ENCODE results near the gene LMNTD2.
"Not testable (repeated sequence)": the region's sequence is repeated elsewhere in the genome, so short reads cannot be mapped to it uniquely, and the experiment has no call there.

The LMNTD2 gene

DNA sequence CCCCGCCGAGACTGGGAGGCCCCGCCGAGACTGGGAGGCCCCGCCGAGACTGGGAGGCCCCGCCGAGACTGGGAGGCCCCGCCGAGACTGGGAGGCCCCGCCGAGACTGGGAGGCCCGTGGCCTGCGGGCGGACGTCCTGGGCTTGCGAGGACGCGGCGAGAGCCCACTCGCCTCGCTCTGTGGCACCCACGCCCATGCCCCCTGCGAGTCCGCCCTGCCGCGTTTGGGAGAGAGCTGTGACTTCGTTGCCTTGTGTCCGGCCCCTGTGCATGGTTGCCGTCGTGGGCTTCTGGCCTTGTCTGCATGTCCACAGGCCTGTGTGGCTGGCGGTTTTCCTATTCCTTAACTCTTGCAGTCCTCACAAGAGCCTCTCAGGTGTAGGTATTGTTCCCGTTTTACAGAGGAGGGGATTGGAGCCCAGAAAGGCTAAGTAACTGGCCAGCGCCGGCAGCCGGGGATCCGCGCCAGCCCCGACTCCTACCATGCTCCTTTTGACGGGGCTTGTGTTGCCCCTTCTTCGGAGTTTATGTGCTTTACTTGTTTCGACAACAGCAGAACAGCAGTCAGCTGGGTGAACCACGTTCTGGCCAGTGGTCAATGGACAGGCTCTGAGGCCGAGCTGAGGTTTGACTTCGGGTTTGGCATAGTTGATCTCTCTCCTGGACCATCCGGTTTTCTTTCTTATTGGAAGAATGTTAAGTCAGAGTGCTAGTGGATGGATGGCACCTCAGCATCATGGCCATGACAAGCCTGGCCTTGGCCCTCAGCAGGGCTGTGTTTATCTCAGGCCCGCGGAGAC, 16.5 kb upstream of the LMNTD2 start:
- peaks cover 16% of the 10 kb centered on the region for H3K27me3 Mint-ChIP-seq
- peaks cover 11% of the 10 kb centered on the region for H3K36me3 Mint-ChIP-seq
- peak overlapping the region; percentile 79 for H3K4me3 Mint-ChIP-seq
- no peak for ATAC-seq
- peaks cover 62% of the 10 kb centered on the region for H3K4me1 Mint-ChIP-seq
- no peaks in the 10 kb centered on the region for H3K9me3 Mint-ChIP-seq
- peak overlapping the region; percentile 99 for H3K27ac Mint-ChIP-seq

DNA sequence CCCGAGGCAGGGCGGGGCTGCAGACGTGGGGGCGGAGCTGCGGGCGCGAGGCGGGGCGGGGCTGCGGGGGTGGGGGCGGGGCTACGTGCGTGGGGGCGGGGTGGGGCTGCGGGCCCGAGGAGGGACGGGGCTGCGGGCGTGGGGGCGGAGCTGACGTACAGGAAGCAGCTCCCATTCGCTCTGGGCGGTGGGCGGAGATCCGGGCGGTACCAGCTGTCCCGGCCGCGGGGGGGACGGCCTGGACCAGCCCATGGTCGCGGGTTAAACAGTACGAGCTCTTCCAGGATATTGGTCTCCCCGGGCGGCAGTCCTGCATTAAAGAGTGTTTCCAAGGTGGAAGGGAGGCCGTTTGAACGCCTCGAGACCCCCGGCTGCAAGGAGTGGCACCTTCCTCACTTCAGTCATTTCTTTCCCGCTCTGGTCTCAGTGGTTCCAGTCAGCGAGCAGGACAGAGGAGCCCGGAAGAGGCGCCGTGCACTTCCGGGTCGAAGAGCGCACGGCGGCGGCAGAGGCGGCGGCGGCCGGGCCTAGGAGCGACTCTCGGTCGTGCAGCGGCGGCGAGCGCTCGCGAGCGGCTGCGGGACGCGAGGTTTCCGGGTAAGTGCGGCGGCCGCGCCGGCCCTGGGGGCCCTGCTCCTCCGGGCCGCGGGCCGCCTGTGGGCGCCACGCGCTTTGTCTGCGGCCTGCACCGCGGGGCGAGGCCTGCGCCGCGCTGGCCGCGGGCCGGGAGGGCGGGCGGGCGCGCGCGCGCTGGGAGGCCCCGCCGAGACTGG, 15.6 kb upstream of the LMNTD2 start, which contains the start of gene PHRF1:
TSS of gene PHRF1 (plus strand) at position 475 of the 773 bp plus-strand sequence. CDS start 5,043 bp downstream, outside the sequence.
- peaks cover 16% of the 10 kb centered on the region for H3K27me3 Mint-ChIP-seq
- H3K36me3 Mint-ChIP-seq: peaks cover 3% of the 10 kb centered on the region
- H3K4me1 Mint-ChIP-seq: peaks cover 54% of the 10 kb centered on the region
- H3K27ac Mint-ChIP-seq: peak within 1 kb of the TSS; percentile 99
- ATAC-seq: peak; percentile 94
- H3K9me3 Mint-ChIP-seq: no peaks in the 10 kb centered on the region
- peak within 1 kb of the TSS; percentile 96 for H3K4me3 Mint-ChIP-seq

DNA sequence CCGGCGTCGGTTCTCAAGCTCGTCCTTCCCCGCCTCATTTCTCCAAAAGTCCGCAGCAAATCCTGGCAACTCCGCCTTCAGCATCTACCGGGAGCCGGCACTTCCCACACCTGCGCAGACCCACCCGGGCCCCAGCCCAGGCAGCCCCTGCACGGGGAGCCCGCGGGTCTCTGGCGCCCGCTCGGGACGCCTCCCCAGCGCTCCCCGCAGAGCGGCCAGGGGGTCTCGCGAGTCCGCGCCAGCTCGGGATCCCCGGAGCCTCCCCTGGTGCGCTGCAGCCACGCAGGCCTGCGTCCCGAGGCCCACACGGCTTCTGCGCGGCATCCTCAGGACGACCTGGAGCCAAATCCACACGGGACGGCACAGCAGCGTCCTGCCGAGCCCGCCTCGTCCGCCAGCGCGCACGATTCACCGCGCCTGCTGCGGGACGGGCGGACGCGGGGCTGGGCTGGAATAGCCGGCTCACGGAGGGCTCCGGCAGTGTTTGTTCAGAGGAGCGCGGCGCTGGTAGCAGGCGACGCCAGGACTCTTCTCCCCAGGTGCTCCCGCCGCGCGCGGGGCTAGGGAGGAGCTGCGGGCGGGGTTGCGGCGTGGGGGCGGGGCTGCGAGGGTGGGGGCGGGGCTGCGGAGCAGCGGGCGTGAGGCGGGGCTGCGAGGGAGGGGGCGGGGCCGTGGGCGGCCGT, 14.9 kb upstream of the LMNTD2 start:
- Mint-ChIP-seq H3K4me1 (peaks cover 48% of the 10 kb centered on the region), H3K27me3 (peaks cover 16% of the 10 kb centered on the region), H3K4me3 (peak overlapping the region; percentile 96), H3K36me3 (no peaks in the 10 kb centered on the region), H3K9me3 (no peaks in the 10 kb centered on the region), H3K27ac (peak overlapping the region; percentile 99)
- ATAC-seq: peak; percentile 75

DNA sequence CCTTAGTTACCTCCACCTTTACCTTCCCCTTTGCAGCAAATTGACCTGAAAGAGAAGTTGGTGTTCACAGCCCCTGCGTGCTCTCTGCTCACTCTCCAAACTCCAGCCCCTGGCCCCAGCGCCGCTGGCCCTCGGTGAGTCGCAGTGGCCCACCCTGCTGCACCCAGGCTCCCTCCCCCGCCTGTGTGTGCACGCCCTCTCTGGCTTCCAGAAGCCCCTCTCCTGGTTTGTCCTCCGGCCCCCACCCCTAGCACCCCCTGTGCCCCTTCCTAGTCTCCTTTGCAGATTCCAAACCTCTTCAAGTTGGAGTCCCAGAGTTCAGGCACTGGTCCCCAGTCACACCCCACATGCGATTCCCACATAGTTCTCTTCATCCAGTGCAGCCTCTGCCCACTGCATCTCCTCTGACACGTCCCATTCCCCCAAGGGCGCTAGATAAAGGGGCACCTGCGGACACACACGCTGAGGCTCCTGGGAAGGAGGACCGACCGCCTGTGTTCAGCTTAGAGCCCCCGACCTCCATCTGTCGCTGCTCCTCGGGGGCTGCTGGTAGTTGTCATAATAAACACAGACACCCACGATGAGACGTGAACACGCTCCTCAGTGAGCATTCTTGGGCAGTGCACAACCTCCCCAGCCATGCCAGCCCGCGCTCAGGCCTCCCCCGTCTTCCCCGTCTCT, 14.2 kb upstream of the LMNTD2 start:
- peaks cover 41% of the 10 kb centered on the region for H3K4me1 Mint-ChIP-seq
- no peaks in the 10 kb centered on the region for H3K9me3 Mint-ChIP-seq
- H3K4me3 Mint-ChIP-seq: peak overlapping the region; percentile 63
- no peak overlapping the region for H3K27ac Mint-ChIP-seq
- no peaks in the 10 kb centered on the region for H3K36me3 Mint-ChIP-seq
- ATAC-seq: no peak
- H3K27me3 Mint-ChIP-seq: peaks cover 16% of the 10 kb centered on the region

DNA sequence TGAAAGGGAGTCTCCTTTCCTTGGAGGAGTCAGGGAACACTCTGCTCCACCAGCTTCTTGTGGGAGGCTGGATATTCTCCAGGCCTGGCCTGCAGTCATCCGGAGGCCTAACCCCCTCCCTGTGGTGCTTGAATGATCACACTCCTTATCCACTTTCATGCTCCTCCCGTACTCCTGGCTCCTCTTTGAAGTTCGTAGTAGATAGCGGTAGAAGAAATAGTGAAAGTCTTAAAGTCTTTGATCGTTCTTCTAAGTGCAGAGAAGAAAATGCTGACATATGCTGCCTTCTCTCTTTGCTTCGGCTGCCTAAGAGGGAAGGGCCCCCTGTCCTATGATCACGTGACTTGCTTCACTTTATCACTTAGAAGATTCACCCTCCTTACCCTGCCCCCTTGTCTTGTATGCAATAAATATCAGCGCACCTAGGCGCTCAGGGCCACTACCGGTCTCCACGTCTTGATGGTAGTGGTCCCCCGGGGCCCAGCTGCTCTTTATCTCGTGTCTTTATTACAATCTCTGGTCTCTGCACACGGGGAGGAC, 13.6 kb upstream of the LMNTD2 start:
- Mint-ChIP-seq H3K4me1 (peaks cover 34% of the 10 kb centered on the region), H3K27me3 (peaks cover 16% of the 10 kb centered on the region)
- H3K9me3 Mint-ChIP-seq, ATAC-seq, H3K27ac Mint-ChIP-seq, H3K36me3 Mint-ChIP-seq, H3K4me3 Mint-ChIP-seq: not testable (repeated sequence)

DNA sequence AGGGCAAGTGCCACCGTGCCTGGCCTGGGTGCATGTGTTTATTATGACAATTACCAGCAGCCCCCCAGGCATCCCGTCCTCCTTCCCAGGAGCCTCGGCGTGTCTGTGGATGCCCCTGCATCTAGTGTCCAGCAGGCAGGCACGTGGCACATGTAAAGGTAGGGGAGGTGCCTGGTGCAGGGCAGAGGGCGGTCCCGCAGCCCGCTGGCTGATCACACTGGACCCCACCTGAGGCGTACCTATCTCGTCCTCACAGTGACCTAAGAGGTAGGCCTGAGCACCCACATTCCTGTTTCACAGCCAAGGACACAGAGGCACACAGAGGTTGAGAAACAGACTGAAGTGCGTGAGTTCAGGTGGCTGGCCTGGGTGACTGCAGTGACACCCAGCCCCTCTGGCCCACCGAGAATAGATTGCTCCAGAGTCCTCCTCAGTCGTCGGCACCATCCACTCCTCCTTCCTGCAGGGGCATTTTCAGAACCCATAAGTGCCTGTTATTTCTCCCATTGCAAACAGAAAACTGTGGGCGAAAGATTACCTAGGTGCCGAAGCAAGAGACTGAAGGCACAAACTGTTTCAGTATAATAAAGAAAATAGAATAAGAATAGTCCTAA, 12.7 kb upstream of the LMNTD2 start:
- H3K36me3 Mint-ChIP-seq: no peaks in the 10 kb centered on the region
- no peak overlapping the region for H3K4me3 Mint-ChIP-seq
- no peaks in the 10 kb centered on the region for H3K9me3 Mint-ChIP-seq
- no peak for ATAC-seq
- H3K4me1 Mint-ChIP-seq: peaks cover 26% of the 10 kb centered on the region
- peaks cover 16% of the 10 kb centered on the region for H3K27me3 Mint-ChIP-seq
- H3K27ac Mint-ChIP-seq: no peak overlapping the region

DNA sequence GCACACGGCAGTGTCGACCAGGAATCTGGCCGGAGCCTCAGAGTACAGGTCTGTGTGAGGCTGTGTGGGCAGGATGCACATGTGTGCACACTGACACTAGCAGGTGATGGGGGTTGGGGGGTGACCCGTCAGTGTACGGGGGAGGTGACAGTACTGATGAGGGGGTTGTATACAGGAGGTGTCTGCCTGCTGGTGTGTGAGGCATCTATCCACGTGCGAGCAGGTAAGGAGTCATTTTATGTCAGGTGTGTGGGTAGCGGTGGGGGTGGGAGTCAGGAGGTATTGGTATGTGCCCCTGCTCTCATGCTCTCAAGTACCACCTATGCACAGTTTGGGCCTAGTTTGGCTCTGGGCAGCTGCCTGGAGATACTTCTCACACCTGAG, 11.3 kb upstream of the LMNTD2 start:
- Mint-ChIP-seq H3K9me3 (no peaks in the 10 kb centered on the region), H3K36me3 (no peaks in the 10 kb centered on the region), H3K4me1 (peaks cover 14% of the 10 kb centered on the region), H3K4me3 (no peak overlapping the region), H3K27ac (no peak overlapping the region), H3K27me3 (peaks cover 16% of the 10 kb centered on the region)
- ATAC-seq: no peak

DNA sequence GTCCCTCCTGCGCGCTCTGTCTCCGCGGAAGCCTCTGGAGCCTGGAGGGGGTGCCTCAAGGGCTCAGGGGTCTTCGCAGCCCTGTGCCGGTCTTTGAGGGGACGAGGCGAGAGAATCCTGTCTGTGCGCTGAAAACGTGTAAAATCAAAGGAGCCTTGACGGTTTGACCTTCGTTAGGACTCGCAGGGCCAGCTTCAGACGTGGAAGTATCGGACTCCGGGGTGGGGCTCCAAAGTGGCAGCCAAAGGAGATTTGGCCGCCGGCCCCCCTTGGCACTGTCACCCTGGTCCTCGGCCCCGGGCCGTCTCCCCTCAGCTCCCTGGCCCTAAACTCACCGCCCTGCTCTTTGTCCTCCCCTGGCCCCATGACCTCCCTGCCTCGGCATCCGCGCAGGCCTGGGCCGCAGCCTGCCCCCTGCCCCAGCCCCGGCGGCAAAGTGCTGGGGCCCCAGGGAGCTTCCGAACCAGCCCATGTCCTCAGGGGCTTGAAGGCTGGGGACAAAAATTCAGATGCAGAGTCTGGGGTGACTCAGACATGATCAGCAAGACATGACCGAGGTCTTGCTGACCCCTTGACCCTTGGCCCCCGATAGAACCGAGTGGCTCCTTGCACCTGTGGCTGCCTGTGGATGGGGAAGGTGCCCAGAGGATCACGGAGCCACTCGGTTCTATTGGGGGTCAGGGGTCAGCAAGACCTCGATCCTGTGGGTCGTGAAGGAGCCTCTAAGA, 8.8 kb upstream of the LMNTD2 start:
- Mint-ChIP-seq H3K27me3 (peaks cover 4% of the 10 kb centered on the region), H3K36me3 (no peaks in the 10 kb centered on the region), H3K9me3 (no peaks in the 10 kb centered on the region), H3K4me1 (peaks cover 3% of the 10 kb centered on the region), H3K27ac (peak overlapping the region; percentile 54), H3K4me3 (peak overlapping the region; percentile 80)
- no peak for ATAC-seq

DNA sequence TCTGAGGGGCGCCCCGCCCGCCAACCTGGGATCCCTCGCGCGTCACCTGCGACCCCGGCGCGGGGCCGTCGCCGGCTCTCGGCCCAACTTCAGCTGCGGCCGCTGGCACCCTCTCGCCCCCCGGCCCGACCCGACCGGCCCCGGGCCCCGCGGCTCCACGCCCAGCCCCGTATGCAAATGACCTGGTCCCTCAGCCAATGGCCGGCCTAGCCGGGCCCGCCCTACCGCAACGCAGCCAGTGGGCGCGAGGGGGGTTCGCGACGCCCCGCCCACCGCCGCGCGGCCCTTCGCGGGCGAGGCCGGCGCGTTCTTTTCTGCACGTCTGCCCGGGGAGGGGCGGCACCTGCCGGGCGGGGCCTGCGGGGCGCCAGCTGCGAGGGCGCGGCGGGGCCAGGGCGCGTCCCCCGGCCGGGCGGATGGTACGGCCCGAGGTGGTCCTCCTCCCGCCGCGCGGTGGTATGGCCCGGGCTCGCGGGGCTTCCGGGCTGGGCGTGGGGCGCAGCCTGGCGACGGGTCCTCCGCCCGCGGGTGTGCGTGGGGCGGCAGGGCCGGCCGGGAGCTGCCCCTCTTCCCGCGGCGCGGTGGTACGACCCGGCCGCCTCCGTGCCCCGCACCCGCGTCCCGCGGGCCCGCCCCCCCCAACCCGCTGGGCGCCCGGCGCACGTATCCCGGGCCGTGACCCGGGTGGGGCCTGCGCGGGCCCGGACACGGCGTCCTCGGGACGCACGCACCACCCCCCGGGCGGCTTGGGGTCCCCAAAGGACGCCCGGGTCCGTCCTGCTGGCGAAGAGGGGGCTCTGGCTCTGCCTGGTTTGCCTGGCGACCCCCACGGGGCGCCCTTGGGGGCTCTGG, 8.0 kb upstream of the LMNTD2 start:
- no peaks in the 10 kb centered on the region for H3K27me3 Mint-ChIP-seq
- ATAC-seq: peak; percentile 93
- H3K9me3 Mint-ChIP-seq: no peaks in the 10 kb centered on the region

DNA sequence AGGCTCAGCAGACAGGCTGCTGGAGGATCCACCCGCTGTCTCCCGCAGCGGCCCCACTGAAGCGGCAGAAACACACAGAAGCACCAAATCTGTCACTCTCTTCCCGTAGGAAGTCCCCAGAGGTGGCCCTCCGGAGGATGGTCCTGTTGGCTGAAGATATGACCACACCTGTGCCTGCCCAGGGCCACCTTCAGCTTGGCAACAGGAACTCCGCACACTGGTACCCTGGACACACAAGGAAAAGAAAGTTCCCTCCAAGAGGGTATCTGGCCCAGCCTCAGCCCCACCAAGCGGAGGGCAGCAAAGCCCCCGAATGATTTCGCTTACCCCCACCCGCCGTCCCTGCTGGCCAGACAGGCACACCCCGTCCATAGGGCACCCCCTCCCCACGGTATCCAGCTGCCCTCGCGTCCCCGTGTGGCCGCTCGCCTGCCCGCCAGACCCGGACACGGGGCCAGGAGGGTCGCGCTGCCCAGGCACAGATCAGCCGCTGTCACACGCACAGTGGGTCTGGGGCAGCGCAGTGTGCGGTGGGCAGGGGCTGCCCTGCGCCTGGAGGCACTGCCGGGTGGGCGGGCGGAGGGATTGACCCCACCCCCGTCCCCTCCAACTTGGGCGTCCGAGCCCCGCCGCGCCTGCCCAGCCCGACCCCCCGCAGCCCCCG, 7.2 kb upstream of the LMNTD2 start:
- peak; percentile 4 for ATAC-seq
- H3K9me3 Mint-ChIP-seq: no peaks in the 10 kb centered on the region
- no peaks in the 10 kb centered on the region for H3K4me1 Mint-ChIP-seq
- H3K36me3 Mint-ChIP-seq: peaks cover 5% of the 10 kb centered on the region
- H3K27me3 Mint-ChIP-seq: no peaks in the 10 kb centered on the region
- no peak overlapping the region for H3K27ac Mint-ChIP-seq
- peak overlapping the region; percentile 63 for H3K4me3 Mint-ChIP-seq

More for the DNA sequence above, 8.0 kb upstream of the LMNTD2 start:
- Mint-ChIP-seq H3K36me3 (peaks cover 4% of the 10 kb centered on the region), H3K4me1 (no peaks in the 10 kb centered on the region), H3K27ac (peak overlapping the region; percentile 54), H3K4me3 (peak overlapping the region; percentile 80)

DNA sequence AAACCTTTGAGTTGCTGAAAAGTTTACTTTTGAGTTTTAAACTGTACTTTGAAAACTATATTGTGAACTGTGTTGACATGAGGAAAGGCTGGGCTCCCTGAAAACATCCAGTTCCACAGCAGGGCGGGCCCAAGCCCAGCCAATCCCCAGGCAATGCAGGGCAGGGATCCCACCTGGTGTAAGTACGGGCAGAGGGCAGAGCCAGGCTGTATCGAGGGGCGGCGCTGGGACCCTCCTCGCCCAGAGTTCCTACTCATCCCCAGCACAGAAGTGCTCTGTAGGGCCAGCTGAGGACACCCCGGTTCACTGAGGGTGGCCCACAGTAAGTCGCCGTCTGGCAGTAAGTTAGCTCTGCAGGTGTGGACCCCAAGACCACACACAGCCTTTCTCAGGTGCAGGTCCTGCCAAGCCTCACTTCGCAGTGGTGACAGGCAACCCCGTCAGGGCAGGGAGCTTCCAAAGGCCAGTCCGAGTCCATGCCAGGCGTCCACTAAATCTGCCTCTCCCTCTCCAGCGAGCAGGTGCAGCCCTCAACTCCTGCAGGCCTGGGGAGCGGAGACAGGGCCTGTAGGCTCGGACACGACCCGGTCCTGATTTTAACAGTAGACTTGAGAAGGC, 6.6 kb upstream of the LMNTD2 start:
- no peak for ATAC-seq
- H3K27me3 Mint-ChIP-seq: no peaks in the 10 kb centered on the region
- peak overlapping the region; percentile 63 for H3K4me3 Mint-ChIP-seq
- no peaks in the 10 kb centered on the region for H3K9me3 Mint-ChIP-seq
- H3K36me3 Mint-ChIP-seq: peaks cover 5% of the 10 kb centered on the region
- H3K27ac Mint-ChIP-seq: no peak overlapping the region
- no peaks in the 10 kb centered on the region for H3K4me1 Mint-ChIP-seq

DNA sequence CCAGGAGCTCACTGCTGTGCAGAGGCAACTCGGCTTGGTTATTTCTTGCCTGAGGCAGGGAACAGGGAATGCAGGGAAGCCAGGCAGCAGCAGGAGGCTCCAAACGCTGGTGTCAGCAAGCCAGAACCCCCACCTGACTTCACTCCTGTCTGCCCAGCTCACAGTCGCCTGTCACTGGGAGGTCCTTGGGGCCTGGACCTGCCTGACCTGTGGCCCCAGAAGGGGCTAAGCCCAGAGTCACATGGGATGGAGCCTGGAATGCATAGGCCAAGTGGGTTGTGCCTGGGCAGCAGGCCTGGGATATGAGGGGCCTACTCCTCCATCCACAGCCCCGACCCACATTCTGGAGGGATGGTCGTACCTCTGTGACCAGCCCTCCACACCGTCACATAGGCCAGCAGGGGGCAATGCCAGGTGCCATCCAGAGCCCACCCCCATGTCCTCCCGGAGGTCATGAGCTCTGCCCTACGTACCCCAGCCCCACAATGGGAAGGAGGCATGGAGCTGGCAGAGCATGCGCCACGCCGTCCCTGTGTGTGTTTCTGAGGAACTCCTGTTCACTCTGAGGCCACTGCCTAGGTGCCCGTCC, 5.5 kb upstream of the LMNTD2 start:
- Mint-ChIP-seq H3K27ac (no peak overlapping the region), H3K9me3 (no peaks in the 10 kb centered on the region), H3K4me1 (peaks cover 8% of the 10 kb centered on the region), H3K4me3 (no peak overlapping the region), H3K36me3 (peaks cover 5% of the 10 kb centered on the region), H3K27me3 (no peaks in the 10 kb centered on the region)
- no peak for ATAC-seq

Data from stimulated activated memory B cell treated with anti-CD40 and anti-IgM and Interleukin-4, amounts not matched to agents 10 μg/mL and 1 μg/mL and 100 μg/mL, for 72 hours (primary cell).